Placental pericyte (primary cell): ENCODE data around the gene ZNF567. TPM values are rescaled to one million over a fixed set of nuclear protein-coding genes. Genes with fewer than 3 reads are reported as not detected.

Experiments
- total RNA-seq: library from RNA; depleted of rRNA; stranded (reverse); fragments of >200 nt; gene quantifications from 2 replicates; pipeline ENCODE4 v1.2.3, GENCODE V29; 2012

The ZNF567 gene
- total RNA-seq, result 5.7 and 5.9 TPM in 2 replicates

GRCh38 chr19:36687214-36688056 is at the start of gene ZNF567:
ZNF567 (plus strand) TSS chr19:36687612; CDS start chr19:36694868, 7,256 bp downstream.

Other genes starting within 250 kb of the ZNF567 start
- 8.7 and 9.2 TPM in 2 replicates for gene ZNF566, start 198.1 kb upstream of the ZNF567 start, total RNA-seq
- gene ZNF260, start 159.3 kb upstream of the ZNF567 start, total RNA-seq, result 8.1 and 10.5 TPM in 2 replicates
- gene ZNF529, start 114.3 kb upstream of the ZNF567 start, total RNA-seq, result 7.2 and 10.3 TPM in 2 replicates
- 9.2 and 10.9 TPM in 2 replicates for gene ZNF382, start 82.3 kb upstream of the ZNF567 start, total RNA-seq
- 8.2 and 9.2 TPM in 2 replicates for gene ZNF461, start 20.8 kb upstream of the ZNF567 start, total RNA-seq
- 4.2 and 9.2 TPM in 2 replicates for gene ZNF850, start 85.2 kb downstream of the ZNF567 start, total RNA-seq
- gene ZNF790, start 150.8 kb downstream of the ZNF567 start, total RNA-seq, result 2.4 and 6.3 TPM in 2 replicates
- 1.4 and 2.4 TPM in 2 replicates for gene ZNF345, start 163.3 kb downstream of the ZNF567 start, total RNA-seq
- gene ZNF829, start 228.7 kb downstream of the ZNF567 start, total RNA-seq, result 2.4 and 4.4 TPM in 2 replicates
- 9.0 and 9.6 TPM in 2 replicates for gene ZNF568, start 228.7 kb downstream of the ZNF567 start, total RNA-seq